Muscle layer of colon (tissue), 2 donors: ENCODE measurements around the gene CHD3.

Experiments used
- H3K27ac ChIP-seq: one replicate; pipeline ENCODE4 v1.7.0; 2013; ENCODE audit warnings: low read depth, mild to moderate bottlenecking, low read length, moderate library complexity
- H3K27me3 ChIP-seq, 2 donors: one replicate each; pipeline ENCODE4 v1.7.0; 2013; ENCODE audit warnings: low read length in 2 of 2, mild to moderate bottlenecking in 2 of 2; ENCODE audit not compliant: insufficient read depth in 2 of 2, control insufficient read depth in 1 of 2
- H3K36me3 ChIP-seq: one replicate; pipeline ENCODE4 v1.7.0; 2013; ENCODE audit warnings: mild to moderate bottlenecking, low read length; ENCODE audit not compliant: insufficient read depth
- H3K4me1 ChIP-seq: one replicate; pipeline ENCODE4 v1.7.0; 2013; ENCODE audit warnings: mild to moderate bottlenecking, low read length; ENCODE audit not compliant: insufficient read depth
- H3K4me3 ChIP-seq, 2 donors: one replicate each; pipeline ENCODE4 v1.7.0; 2013; ENCODE audit warnings: low read length in 2 of 2, low read depth in 1 of 2, mild to moderate bottlenecking in 1 of 2, moderate library complexity in 1 of 2
- H3K9ac ChIP-seq: one replicate; pipeline ENCODE4 v1.7.0; 2013; ENCODE audit warnings: low read length
- H3K9me3 ChIP-seq: one replicate; pipeline ENCODE4 v1.7.0; 2013; ENCODE audit warnings: mild to moderate bottlenecking, low read length
- donor health status: abdominal sarcoma.
- donor health status: Adenocarcinoma of cecum.

CHD3 gene

DNA sequence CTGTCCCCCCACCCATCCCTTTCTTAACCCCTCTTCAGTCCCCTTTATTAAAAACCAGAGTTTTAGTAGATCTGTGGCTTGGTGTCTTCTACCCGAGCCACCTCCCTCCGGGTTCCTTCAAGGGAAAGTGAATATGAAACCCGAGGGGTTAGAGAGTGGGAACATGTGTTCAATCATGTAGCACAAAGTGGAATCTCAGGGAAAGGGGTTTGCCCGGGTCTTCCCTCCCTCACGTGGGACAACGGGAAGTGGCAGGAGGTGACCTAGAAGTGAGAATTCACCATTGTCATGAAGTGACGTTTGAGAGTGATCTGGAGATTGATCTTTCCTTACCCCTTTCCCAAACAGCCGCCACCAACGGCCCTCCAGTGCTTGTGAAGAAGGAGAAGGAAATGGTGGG is 22.5 kb downstream of the CHD3 start:
- Histone ChIP-seq H3K4me1 (peaks cover 6% of the 10 kb centered on the region), H3K36me3 (peaks cover 61% of the 10 kb centered on the region)

DNA sequence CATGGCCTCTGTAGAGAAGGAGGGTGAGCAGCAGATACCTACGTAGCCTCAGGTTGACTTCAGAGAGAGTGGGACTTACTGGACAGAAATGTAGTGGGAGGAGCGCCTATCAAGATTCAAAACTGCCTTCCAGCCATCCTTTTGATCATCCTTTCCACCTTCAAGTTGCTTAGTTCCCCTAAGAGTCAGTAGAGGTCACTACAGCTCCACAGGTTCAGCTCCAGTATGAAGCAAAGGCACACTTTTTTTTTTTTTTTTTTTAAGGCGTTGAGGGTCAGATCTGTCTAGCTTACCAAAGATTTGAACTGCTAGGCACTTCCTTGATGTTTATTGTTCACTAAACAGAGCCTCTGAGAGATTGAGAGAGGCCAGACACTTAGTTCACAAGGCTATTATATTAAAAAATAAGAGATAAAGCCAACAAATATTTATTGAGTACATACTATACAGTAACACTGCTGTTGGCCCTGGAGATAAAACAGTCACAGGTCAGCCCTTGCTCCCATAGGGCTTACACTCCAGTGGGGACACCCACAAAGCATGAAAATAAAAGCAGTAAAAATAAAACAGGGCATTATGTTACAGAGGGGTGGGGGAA is 24.4 kb downstream of the CHD3 start:
- no peak overlapping the region for H3K27ac ChIP-seq
- no peak overlapping the region for H3K4me3 ChIP-seq
- no peaks in the 10 kb centered on the region for H3K9me3 ChIP-seq
- no peak overlapping the region for H3K9ac ChIP-seq
- H3K4me1 ChIP-seq, result peaks cover 15% of the 10 kb centered on the region
- no peaks in the 10 kb centered on the region for H3K27me3 ChIP-seq
- H3K36me3 ChIP-seq, result peaks cover 42% of the 10 kb centered on the region

More for the DNA sequence above, 22.5 kb downstream of the CHD3 start:
- Histone ChIP-seq H3K27me3 (no peaks in the 10 kb centered on the region), H3K4me3 (no peak overlapping the region), H3K27ac (no peak overlapping the region), H3K9ac (no peak overlapping the region), H3K9me3 (no peaks in the 10 kb centered on the region)

DNA sequence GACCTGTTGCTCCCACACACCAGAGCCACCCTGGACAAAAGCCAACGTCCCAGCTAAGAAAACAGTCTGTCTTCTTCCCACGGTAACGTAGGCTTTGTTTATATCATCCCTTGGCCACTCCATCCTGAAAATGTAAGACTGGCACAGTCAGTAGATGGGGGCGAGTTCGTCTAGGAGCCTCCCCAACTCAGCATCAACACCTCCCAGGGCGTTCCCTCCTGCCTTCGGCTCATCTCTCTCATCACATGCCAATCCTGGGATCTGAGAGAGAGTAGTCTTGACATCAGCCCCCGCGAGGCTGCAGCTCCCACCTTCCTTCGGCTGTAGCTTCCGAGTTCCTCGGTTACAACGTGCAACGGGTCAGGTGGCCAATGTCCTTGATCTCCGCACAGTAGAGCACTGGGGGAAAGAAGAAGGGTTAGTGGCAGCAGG is 26.6 kb downstream of the CHD3 start:
- peaks cover 23% of the 10 kb centered on the region for H3K36me3 ChIP-seq
- peak overlapping the region; percentile 50 to 83 for H3K4me3 ChIP-seq
- no peaks in the 10 kb centered on the region for H3K9me3 ChIP-seq
- H3K4me1 ChIP-seq, result peaks cover 15% of the 10 kb centered on the region
- peak overlapping the region; percentile 73 for H3K9ac ChIP-seq
- peak overlapping the region; percentile 95 for H3K27ac ChIP-seq
- no peaks in the 10 kb centered on the region for H3K27me3 ChIP-seq

DNA sequence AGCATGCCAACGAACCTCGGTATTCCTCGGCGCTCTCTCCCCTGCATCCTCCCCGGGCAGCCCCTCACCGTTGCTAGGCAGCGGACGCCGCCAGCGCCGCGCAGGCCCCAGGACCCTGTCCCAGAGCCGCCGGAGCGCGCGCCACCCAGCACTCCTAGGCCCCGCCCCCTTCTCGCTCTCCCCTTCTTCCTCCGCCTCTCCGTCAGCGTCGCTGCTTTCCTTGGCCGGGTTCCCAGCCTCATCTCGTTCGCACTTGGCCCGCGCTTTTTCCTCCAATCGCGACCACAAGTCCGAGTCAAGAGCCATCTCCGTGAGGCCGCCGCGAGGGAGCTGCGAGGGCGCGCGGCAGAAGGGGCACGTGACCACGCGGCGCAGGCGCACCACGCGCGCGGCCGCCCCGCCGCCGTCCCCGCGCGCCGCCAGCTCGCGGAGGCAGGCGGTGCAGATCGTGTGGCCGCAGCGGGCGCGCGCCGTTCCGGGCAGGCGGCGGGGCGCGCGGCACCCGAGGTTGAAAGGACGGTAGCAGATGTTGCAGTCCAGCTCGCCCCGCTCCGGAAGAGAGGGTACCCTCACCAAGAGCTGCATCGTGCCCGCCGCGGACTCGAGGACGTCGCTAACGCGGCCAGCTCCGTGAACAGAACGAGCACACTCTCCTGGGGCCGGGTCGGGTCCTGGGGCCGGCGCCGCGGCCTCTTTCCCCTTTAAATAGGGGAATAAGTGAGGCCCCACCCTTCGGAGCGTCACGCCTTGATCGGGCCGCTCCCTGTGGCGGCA is 27.2 kb downstream of the CHD3 start, which contains the start of gene RNF227:
Gene RNF227, minus strand, starts transcription at position 679 of the 774 bp plus-strand sequence. Its CDS starts 94 bp downstream, at position 585.
- peaks cover 15% of the 10 kb centered on the region for H3K4me1 ChIP-seq
- H3K36me3 ChIP-seq, result peaks cover 17% of the 10 kb centered on the region
- H3K9me3 ChIP-seq, result no peaks in the 10 kb centered on the region
- peak within 1 kb of the TSS; percentile 73 for H3K9ac ChIP-seq
- H3K4me3 ChIP-seq, result peak within 1 kb of the TSS; percentile 67 to 83
- H3K27me3 ChIP-seq, result no peaks in the 10 kb centered on the region
- peak within 1 kb of the TSS; percentile 95 for H3K27ac ChIP-seq

DNA sequence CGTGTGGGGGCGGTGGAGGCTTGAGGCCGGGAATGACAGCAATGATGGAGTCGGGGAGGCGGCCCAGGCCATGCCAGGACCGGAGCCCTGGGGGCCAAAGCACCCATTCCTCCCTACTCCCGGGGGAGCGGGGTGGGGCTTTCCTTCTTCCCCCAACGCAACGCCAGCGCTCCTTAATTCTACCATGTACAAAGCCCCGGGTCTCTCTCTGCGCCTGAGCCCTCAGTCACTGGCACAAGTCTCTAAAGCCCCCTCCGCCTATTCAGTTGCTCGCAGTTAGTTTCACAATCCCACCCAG is 27.7 kb downstream of the CHD3 start:
- Histone ChIP-seq H3K4me3 (peak overlapping the region; percentile 67 to 83), H3K27ac (peak overlapping the region; percentile 84), H3K9me3 (no peaks in the 10 kb centered on the region), H3K9ac (no peak overlapping the region), H3K27me3 (no peaks in the 10 kb centered on the region), H3K4me1 (peaks cover 15% of the 10 kb centered on the region), H3K36me3 (peaks cover 12% of the 10 kb centered on the region)

DNA sequence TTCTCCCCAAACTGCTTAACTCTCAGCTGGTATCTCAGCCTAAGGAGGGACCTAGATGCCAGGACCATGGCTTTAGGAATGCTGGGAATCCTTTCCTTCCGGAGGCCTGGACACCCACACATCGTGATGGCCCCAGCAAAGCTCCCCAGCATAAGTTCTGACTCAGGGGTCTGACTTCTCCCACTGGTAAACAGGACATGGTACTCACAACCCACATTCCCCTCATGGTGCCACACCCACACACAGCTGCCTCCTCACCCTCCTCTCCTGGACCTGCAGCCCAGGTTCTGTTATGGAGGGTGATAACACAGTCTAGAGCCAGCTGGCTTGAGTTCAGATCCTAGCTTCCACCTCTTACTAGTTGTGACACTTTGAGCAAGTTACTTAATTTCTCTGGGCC is 28.2 kb downstream of the CHD3 start:
- Histone ChIP-seq H3K36me3 (peaks cover 7% of the 10 kb centered on the region), H3K4me1 (peaks cover 15% of the 10 kb centered on the region), H3K27ac (peak overlapping the region; percentile 84), H3K9ac (no peak overlapping the region), H3K4me3 (no peak overlapping the region), H3K9me3 (no peaks in the 10 kb centered on the region), H3K27me3 (no peaks in the 10 kb centered on the region)

DNA sequence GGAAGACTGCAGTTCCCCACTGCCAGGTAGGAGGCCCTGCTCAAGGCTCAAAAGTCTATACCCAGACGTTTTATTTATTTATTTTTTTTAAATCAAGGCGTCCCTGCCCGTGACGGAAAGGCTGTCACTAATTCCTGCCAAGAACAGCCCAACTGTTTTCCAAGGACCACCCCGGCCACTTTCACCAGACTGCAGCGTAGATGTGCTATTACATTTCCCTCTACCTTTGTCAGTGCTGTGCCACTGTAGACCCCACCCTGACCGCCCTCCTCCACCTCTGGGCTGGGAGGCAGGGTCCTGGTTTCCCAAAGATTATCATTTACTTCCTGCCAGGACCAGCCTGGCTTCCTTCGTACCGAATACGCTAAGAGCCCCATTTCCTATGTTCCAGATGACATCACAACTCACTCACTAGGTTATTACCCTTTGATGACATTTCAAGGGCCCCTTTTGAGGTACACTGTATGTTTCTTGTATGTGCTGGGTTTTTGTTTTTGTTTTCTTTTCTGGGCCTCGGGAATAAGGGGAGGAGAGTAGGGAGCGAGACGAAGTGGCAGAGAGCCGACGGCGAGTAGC is 33.8 kb downstream of the CHD3 start:
- peak overlapping the region; percentile 29 for H3K9ac ChIP-seq
- peaks cover 11% of the 10 kb centered on the region for H3K4me1 ChIP-seq
- no peaks in the 10 kb centered on the region for H3K36me3 ChIP-seq
- peak overlapping the region; percentile 67 for H3K27ac ChIP-seq
- H3K4me3 ChIP-seq, result peak overlapping the region; percentile 56 to 57
- no peaks in the 10 kb centered on the region for H3K9me3 ChIP-seq
- no peaks in the 10 kb centered on the region for H3K27me3 ChIP-seq

DNA sequence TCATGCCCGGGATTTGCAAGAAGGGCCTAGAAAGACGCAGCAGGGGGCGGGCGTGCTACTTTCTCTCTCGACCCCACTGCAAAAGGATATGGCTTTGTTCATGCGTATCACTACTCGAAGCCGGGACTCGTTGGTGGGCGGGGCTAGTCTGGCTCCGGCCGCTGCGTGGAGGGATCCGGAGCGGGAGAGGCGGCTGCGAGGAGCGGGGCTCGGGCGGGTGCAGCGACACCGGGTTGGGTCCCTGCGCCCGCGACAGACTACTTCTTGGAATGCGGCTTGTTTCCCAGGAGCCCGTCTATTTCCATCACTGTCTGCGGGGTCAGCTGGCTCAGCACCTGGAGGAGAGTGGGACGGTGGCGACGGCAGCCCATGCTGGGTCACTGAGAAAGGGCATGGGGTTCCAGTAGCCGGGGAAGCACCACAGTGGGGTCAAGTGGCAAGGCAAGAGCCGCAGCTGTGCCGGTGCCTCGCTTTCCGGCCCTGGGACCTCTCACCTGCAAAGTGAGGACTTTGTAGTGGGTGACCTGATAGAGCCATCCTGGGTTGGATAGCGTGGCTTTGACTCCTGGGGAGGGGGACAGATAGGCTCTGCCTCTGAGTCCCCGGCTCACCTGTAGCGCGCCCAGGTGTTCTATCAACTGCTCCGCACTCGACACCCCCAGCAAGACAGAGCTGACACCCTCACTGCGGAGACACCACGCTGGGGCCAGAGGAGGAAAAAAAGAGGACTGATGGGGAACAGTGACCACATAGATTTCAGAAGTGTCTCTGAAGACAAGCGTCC is 34.4 kb downstream of the CHD3 start:
- Histone ChIP-seq H3K36me3 (no peaks in the 10 kb centered on the region), H3K9me3 (no peaks in the 10 kb centered on the region), H3K9ac (peak overlapping the region; percentile 29), H3K4me1 (peaks cover 11% of the 10 kb centered on the region), H3K4me3 (peak overlapping the region; percentile 56 to 57), H3K27ac (peak overlapping the region; percentile 67), H3K27me3 (no peaks in the 10 kb centered on the region)

DNA sequence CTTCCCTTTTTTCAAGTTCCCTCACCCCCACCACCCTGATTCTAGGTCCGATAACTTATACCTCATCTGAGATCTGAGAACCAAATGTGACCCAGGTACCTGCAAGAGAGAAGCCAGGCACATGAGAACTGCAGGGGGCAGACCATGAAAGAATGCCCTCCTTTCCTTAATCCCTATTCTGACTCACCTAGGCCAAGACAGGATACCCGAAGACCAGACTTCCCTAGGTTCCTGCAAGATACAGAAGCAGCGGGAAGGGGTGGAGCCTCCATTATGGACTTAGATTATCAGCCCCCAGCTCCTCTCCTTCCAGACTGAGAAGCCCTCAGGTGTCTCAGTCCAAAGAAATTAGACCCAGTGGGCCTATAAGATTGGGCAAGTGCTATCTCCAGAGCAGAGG is 39.0 kb downstream of the CHD3 start:
- Histone ChIP-seq H3K36me3 (peaks cover 5% of the 10 kb centered on the region), H3K27ac (no peak overlapping the region), H3K9ac (no peak overlapping the region), H3K4me3 (no peak overlapping the region), H3K4me1 (peaks cover 16% of the 10 kb centered on the region), H3K27me3 (peaks cover 0 to 5% of the 10 kb centered on the region in 2 donors), H3K9me3 (no peaks in the 10 kb centered on the region)

DNA sequence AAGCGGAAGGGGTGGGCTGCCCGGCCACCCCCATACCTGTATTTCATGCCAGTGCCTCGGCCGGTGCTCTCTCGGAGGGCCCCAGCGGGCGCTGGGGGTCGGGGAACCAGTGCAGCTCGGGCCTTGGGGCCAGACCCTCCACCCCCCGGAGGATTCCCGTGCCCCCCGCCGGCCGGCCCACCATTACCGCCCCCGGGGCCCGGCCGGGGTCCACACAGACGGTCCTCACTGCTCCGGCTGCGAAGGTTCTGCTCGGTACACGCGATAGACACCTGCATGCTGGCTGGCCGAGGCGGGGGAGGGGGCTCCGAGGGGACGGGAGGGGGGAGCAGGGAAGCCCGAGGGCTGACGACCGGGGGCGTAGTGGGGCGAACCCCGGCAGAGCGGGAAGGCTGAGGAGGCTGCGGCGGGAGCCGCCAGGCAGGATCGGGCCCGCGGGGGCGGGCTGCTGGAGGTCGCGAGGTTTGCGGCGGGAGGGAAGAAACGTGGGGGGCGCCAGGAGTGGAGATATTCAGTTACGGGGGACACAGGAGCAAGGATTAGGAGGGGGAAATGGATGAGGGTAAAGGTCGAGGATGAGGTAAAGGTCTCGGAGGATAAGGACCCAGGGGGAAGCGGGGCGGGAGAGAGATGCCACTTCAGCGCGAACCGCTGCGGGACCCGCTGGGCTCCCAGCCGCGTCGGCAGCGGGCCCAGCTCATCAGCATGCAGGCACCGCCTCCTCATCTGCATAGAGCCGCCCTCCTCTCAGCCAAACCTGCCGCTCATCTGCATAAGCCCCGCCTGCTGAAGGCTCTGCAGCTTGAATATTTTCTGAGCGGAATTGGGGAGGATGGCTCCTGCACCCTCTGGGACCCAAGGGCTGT is 40.8 kb downstream of the CHD3 start, which contains the start of gene KCNAB3:
Gene KCNAB3, minus strand, starts transcription at position 699 of the 866 bp plus-strand sequence. Its CDS starts 421 bp downstream, at position 278.
- no peak within 1 kb of the TSS for H3K27ac ChIP-seq
- H3K36me3 ChIP-seq, result peaks cover 5% of the 10 kb centered on the region
- no peak within 1 kb of the TSS for H3K9ac ChIP-seq
- no peaks in the 10 kb centered on the region for H3K9me3 ChIP-seq
- peaks cover 25% of the 10 kb centered on the region for H3K4me1 ChIP-seq
- peak within 1 kb of the TSS in 1 of 2 donors; percentile 89 for H3K4me3 ChIP-seq
- H3K27me3 ChIP-seq, result peaks cover 0 to 5% of the 10 kb centered on the region in 2 donors
